GM18517 (cell line): ENCODE measurements around the gene FN3K.
A peak's percentile ranks its signal among the peaks of the same experiment; 100 is the strongest.
"Not testable (repeated sequence)": the region's sequence is repeated elsewhere in the genome, so short reads cannot be mapped to it uniquely, and the experiment has no call there.

Source experiments
- ATAC-seq: cut with Tn5 transposase; IDR thresholded peaks from one replicate; pipeline ENCODE4 v1.9.1; 2021; ENCODE audit warnings: mild to moderate bottlenecking, moderate library complexity; ENCODE audit not compliant: unreplicated experiment

Gene FN3K

DNA sequence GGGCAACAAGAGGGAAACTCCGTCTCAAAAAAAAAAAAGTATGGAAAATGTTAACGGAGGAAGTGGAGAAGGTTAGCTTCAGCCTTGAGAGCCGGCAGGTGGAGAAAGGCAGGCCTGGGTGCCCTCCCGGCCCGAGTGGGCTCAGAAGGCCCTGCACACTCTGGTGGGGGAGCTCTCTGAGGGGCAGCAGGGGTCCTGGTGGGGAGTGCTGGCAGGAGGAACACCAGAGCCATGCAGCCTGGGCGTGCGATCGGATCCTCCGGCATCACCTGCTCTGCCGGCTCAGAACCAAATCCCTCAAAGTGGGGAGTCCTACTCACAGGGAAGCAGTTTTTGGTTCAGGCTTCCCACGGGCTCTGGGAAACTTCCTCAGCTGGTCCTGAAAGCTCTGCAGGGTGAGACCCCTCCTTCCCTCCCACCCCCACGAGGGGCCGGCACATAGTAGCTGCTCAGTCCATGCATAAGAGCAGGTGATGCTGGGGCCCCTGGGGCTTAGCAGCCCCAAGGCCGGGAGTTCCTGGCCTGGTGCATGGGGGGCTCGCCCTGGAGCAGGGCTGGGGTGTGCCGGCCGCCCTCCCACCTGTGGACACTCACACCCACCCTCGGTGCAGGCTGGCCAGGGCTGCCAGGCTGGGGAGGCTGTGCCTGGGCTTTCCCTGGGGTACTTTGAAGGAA is 1.2 kb downstream of the FN3K start:
- ATAC-seq, result no peak

DNA sequence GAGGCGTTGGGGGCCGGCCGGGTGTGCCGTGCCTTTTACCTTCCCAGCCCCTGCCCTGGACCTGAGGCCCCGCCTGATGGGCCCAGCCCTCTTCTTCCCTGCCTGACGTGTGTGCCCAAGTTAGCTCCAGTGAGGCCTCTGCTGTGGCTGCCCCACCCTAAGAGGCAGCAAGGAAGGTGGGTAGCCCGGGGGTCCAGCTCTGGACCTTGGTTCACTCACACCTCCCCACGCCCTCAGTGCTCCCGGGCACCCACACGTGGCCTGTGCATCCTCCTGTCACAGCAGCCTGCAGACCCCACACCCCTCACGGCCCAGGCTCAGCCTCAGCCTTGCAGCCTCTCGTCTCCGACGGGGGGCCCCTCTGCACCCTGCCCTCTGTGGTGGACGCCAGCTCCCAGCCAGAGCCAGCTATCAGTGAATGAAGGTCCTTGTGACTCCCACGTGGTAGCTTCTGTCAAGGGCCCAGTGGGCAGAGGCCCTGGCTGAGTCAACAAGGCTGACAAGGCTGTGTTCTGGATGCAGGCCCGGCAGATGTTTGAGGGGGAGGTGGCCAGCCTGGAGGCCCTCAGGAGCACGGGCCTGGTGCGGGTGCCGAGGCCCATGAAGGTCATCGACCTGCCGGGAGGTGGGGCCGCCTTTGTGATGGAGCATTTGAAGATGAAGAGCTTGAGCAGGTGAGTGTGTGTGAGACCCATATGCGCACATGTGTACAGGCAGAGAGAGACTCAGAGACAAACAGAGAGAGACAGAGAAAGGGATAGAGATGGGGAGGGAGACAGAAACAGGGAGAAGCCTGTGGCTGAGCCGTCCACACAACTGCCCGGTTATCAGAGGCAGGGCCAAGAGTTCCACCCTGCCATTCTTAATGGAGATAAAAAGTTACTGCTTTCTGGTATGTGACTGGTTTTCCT is 2.8 kb downstream of the FN3K start:
- ATAC-seq, result no peak

DNA sequence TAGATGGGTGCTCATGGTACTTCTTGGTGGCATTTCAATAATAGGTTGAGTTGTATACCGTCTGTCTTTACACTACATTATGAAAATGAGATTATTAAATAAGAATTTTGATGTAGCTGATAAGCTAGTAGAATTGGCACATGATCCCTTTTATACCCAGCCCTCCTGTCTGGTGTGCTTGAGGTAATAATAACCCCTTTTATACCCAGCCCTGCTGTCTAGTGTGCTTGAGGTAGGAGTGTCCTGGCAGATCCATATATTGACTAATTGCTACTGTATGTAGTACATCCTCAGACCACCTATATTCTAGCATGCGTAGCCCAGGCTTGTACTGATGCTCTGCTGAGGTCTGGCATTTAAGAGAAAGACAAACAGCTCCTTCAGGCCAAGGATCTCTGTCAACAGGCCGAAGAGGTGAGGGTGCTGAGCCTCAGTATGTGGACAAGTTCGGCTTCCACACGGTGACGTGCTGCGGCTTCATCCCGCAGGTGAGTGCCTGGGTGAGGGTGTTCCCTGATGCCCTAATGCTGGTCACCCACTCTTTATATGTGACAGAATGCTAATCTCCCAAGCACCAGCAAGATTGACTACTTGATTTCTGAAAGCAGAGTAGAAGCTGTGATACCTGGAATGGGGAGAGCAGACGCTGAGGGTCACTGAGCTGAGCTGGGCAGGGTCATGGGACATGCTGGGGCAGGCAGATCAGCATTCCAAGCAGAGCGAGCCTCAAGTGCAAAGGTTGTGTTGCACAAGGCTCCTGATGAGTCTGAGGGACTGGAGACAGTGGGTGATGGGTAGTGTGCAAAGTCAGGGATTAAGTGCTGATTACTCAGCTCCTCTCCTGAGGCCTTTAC is 5.7 kb downstream of the FN3K start:
- no peak for ATAC-seq

DNA sequence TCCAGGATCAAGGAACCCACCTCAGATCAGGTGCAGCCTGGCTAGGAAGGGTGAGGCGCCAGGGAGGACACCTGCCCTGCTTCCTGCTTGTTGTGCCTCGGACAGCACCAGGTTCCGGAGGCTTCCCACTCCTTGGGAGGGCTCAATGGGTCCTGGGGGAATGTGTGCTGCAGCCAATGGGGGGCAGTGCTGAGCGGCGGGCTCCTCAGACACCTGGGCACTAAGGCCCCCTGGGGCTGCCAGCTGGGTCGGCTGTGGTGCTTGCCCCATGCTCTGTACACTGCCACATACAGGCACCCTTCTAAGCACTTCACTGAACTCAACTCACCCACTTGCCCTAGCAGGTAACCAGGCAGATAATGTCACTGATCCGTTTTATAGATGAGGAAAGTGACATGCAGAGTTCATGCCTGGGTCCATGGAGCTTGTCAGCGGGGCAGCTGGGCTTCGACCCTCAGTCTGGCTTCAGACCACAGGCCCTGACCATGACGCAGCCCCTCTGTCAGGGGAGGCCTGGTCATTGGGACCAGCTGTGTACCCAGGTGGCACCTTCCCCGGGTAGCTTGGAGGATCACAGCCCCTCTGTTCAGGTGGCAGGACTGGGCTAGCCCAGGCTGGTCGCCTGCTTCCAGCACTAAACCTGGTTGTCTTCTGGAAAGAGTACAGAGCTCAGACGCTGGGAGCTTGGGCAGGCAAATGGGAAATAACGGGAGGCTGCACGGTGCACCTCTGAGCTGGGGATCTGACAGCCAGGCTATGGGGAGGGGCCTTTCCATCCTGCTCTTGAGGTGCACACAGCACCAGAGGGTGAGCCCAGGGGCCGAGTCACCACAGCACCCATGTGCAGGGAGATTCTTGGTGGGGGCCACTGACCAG is 8.2 kb downstream of the FN3K start:
- no peak for ATAC-seq

DNA sequence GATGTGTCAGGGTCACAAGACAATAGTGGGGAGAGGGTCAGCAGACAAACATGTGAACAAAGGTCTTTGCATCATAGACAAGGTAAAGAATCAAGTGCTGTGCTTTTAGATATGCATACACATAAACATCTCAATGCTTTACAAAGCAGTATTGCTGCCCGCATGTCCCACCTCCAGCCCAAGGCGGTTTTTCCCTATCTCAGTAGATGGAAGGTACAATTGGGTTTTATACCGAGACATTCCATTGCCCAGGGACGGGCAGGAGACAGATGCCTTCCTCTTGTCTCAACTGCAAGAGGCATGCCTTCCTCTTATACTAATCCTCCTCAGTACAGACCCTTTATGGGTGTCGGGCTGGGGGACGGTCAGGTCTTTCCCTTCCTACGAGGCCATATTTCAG is 9.3 kb downstream of the FN3K start:
- not testable (repeated sequence) for ATAC-seq

DNA sequence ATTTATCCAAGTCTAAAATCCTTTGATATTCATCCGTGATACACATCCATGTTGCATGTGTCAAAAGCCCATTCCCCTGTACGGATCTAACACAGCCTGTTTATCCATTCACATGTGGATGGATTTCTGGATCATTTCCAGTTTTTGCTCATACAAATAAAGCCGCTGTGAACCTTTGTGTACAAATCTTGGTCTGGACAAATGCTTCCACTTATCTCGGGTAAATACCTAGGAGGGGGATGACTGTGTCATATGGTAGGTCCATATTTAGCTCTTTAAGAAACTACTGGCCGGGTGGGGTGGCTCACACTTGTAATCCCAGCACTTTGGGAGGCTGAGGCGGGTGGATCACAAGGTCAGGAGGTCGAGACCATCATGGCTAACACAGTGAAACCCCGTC is 10.1 kb downstream of the FN3K start:
- ATAC-seq, result no peak

DNA sequence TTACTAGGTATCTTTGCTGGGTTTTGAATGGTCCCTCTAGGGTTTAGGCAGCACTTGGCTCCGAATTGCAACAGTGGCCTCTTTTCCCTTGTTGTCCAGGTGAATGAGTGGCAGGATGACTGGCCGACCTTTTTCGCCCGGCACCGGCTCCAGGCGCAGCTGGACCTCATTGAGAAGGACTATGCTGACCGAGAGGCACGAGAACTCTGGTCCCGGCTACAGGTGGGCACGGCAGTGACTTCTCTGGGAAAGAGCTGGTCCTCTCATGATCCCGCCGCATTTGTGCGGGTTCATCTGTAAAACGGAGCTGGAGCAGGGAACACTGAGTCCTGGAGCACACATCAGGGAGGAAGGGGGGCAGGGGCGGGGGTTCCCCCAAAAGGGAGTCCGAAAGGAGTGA is 13.3 kb downstream of the FN3K start:
- ATAC-seq, result no peak

DNA sequence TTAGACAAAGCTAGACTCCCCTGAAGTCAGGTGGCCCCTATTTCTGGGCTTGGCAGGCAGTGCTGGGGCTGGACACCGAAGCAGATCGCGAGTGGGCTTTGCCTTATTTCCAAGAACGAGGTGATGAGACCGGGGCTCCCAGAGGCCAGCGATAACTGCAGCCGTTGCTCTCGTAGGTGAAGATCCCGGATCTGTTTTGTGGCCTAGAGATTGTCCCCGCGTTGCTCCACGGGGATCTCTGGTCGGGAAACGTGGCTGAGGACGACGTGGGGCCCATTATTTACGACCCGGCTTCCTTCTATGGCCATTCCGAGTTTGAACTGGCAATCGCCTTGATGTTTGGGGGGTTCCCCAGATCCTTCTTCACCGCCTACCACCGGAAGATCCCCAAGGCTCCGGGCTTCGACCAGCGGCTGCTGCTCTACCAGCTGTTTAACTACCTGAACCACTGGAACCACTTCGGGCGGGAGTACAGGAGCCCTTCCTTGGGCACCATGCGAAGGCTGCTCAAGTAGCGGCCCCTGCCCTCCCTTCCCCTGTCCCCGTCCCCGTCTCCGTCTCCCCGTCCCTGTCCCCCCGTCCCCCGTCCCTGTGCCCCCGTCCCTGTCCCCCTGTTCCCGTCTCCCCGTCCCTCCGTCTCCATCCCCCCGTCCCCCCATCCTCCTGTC is 15.0 kb downstream of the FN3K start:
- ATAC-seq, result no peak

DNA sequence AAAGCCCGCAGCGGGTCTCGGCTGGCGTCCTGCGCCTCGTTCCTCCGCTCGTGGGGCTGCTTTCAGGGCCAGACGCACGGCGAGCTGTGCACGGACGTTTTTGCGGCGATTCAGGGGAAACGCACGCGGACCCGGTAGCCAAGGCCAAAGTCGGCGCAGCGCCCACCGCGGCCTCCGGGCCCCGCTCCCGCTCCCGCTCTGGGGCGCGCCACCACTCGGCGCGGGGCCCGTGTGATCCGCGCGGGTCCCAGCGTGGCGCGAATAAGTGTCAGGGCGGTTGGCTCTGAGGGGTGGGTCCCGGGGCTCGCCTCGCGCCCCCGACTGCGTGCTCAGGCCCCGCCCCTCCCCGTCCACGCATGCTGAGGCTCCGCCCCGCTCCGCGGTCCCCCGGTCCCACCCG is 15.8 kb downstream of the FN3K start:
- no peak for ATAC-seq

DNA sequence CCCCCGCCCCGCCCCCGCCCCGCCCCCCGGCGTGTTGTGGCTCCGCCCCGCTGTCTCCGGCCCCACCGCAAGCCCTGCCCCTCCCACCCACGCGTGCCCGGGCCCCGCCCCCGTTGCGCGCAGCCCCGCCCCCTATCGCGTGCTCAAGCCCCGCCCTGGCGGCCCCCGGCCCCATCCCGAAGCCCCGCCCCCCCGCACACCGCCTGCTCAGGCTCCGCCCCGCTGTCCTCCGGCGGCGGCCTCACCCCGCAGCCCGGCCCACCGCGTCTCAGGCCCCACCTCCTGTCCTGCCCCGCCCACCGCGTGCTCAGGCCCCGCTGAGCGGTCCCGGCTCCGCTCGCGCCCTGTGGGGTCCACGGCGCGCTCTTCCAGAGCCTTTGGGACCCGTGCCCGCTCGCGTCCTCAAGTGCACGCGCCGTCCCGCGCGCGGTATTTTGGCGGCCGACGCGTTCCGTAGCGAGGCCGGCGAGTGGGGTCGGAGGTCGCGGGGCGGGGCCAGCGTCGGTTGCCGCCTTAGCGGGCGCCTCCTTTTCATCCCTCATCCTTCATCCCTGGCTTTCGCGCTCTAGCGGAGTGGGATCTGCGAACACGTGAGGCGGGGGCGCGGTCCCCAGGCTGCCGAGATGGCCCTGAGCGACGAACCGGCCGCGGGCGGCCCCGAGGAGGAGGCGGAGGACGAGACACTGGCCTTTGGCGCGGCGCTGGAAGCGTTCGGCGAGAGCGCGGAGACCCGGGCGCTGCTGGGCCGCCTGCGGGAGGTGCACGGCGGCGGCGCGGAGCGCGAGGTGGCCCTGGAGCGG is 16.4 kb downstream of the FN3K start, which contains the start of gene TBCD:
TSS of gene TBCD (plus strand) at position 495 of the 800 bp plus-strand sequence. CDS start at position 624, 129 bp downstream.
- ATAC-seq, result peak; percentile 65

DNA sequence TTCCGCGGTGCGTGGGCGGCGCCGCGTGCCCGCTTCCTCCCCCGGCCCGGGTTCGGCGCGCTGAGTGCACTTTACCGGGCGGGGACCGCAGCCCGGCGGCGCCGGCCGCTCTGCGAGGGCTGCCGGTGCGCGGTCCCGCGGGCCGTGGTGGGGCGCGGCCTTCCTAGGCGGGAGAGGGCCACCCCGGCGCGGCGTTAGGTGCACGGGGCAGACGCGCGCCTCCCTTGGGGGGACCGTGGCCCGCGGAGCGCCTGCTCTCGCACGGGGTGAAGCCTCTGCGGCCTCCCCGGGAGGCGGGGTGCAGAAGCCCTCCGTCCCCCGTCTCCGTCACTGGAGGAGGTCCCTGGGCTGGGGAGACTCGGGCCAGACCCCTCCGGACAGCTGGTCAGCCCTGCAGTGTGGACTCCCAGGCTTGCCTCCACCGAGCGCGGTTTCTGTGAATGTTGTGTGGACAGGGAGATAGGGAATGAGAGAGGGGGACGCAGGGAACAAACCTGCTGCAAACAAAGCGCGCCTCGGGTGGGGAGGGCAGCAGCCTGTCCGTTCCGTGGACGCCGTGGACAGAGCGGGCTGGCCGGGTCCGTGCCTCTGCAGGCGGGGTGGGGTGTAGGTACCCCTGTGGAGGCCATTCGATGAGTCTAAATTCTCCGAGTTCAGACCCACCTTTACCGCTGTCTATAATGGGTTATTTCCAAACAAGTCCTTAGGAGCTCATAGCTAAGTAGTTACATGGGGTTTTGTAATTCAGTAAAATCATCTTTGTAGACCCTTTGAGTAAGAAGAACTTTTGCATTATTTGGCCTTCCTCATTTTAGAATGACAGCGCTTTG is 17.2 kb downstream of the FN3K start:
- ATAC-seq, result peak; percentile 14

DNA sequence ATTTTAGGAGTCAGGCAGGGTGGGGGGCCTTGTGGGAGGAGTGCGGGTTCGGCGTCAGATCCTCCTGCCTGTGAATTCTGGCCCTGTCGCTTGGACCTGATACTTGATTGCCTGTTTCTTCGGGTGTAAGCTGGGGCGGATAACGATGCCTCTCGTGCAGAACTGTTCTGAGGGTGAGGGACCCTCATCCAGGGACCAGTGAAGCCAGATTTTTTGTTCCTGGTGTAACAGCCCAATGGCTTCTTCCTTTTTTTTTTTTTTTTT is 17.7 kb downstream of the FN3K start:
- ATAC-seq, result no peak

DNA sequence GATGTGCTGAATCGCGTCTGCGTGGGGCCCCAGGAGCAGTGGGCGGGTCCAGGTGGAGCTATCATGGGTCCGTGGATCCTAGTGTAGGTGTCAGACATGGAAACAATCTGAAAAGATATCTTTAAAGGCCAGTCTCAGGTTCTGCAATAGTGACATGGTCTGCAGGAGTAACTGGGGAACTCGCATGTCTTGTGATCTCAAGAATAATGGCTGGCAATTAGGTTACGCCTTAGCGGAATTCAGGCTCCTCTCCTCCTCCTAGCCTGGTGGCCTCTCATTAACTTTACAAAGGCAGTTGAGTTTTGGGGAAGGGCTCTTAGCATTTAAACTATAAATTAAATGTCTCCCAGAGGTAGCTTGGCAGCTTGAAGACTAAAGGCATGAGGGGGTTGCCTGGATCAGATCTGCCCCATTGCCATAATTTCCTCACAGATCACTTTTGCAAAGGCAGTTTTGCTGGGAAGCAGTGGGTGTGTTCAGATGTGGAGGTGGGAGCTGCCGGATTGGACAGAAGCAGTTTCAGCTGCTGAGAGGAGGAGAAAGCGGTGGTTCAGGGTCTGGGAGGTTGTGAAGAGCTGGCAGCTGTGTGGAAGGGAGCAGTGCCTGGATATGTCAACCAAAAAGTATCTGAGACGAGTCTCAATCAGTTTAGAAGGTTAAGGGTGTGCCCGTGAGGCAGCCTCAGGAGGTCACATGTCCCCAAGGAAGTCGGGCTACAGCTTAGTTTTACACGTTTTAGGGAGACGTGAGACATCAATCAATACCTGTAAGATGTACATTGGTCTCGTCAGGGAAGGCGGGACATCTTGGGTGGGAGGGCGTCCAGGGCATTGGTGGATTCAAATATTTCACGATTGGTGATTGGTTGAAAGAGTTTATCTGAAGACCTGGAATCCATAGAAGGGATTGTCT is 19.1 kb downstream of the FN3K start:
- no peak for ATAC-seq

DNA sequence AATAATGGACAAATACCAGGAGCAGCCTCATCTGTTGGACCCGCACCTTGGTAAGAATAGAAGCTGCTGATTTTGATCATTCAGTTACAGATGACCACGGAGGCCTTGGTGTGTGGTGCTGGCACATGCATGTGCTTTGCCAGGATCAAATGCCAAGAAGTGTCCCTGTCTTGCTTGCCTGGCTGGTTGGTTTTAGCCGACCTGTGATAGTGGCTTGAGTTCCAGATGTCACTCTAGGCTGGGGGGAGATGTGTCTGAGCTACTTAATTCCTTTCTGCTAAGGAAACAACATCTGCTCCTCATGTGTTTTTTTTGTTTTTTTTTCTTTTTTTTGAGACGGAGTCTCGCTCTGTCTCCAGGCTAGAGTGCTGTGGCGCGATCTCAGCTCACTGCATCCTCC is 20.8 kb downstream of the FN3K start:
- ATAC-seq, result no peak

DNA sequence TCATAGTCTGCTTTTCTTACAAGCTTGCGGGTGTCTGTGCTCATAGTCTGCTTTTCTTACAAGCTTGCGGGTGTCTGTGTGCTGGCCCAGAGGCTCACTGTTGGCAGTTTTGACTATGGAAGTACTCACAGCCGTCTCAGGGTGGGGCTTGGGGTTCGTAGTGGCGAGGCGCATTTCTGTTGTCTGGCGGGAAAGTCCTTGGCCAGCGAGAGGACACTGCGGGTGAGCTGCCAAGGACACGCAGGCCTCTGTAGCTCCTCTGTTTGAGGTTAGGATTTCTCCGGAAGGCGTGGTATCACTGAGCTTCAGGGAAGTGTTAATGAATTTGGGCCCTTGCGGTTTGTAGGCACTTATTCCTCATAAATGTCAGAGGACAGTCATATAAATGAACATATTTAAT is 30.0 kb downstream of the FN3K start:
- no peak for ATAC-seq

DNA sequence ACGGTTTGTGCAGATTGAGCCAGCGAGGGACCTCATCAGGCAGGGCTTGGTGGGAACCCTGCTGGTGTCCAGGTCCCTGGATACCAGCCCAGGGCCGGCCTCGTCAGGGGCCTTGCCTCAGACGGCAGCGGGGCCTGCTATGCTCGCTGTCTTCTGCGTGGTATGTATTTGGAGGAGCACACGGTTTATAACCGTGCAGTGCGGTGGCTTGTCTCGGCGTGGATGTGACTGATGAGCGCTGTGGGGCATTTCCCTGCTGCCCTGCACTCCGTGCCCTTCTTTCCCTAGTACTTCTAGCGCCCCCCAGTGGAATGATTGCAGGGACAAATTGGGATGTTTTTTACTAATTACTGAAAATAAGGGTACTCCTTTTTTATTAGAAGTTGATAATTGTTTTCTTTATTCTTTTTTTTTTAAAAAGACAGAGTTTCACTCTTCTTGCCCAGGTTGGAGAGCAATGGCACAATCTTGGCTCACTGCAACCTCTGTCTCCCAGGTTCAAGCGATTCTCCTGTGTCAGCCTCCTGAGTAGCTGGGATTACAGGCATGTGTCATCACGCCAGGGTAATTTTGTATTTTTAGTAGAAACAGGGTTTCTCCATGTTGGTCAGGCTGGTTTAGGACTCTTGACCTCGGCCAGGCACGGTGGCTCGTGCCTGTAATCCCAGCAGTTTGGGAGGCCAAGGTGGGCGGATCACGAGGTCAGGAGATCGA is 31.8 kb downstream of the FN3K start:
- ATAC-seq, result no peak

DNA sequence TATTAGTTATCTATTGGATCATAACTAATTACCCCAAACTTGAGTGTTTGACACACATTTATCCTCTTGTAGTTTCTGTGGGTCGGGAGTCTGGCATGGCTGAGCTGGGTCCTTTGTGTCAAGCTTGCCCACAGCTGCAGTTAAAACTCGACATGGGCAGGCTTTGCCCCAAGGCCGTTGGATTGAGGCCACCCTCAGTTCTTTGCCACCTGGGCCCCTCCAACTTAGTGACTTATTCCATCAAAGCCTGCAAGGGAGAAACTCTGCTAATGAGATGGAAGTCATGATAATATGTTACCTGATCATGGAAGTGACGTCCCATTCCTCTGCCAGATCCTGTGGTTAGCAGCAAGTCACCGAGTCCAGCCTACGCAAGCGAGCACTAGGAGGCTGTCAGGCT is 33.6 kb downstream of the FN3K start:
- no peak for ATAC-seq
